Left lobe of liver (tissue), 2 donors: ENCODE measurements around the gene KRT35. TPM values are rescaled to one million over a fixed set of nuclear protein-coding genes. Genes with fewer than 3 reads are reported as not detected.

ENCODE experiments used
- ATAC-seq: fragments of 200-7000 bp; cut with Tn5 transposase; one replicate; pipeline ENCODE4 v1.9.1; 2020; ENCODE audit warnings: mild to moderate bottlenecking, moderate library complexity
- DNase-seq: peaks from one replicate; pipeline ENCODE4 v3.0.0-alpha.2; 2020; ENCODE audit warnings: low spot score
- total RNA-seq: library from RNA; stranded (reverse); gene quantifications from one replicate; pipeline ENCODE4 v1.2.1, GENCODE V29; 2021
- donor health status: DM: no; HTN: no; CAD: no; lungs with moderate emphysema.
- donor health status: DM: no; HTN: yes; CAD: no.

KRT35 gene
- total RNA-seq, 1 donor from 2014 or later: not detected

DNA sequence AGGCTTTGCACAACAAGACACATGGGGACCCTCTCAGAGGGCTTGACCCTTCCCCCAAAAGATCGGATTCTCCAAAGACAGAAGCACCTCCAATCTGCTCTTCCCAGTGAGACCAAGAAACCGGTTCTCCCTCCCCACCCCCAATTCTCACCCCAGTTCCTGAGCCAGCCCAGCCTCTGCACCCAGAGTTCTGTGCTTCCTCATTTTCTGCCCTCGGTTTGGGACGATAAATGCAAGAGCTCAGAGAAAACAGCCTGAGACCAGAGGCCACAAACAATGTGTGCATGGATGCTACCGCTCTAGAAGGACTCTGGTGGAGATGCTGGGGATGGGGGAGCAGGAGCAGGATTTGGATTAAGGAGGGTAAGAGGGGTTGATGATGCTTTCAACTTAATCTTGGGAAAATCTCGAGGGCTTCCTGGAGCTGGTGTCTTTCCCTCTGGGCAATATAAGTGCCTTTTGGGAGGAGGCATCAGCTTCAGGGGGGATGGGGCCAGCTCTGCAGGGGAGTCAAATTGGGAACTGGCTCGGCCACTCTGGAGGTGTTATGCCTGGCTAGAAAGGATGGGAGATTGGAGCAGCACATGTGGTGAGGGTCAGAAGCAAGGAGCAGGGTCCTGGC, 31.7 kb upstream of the KRT35 start:
- ATAC-seq (no peak), DNase-seq (no peak)

DNA sequence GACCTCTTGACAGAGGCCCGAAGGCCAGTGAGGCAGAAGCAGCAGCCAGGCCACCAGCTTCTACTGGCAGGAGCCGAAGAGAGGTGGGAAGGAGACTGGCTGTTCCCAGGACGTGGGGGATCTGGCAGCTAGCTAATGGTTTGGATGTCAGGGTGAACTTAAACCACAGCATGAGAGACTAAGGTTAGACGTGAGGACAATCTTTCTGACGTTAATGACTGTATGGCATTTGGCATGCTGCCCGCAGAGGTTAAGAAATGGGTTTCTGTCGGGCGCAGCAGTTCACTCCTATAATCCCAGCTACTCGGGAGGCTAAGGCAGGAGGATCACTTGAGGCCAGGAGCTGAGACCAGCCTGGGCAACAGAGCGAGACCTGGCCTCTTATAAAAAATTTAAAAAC, 30.8 kb upstream of the KRT35 start:
- DNase-seq: no peak
- ATAC-seq: no peak

DNA sequence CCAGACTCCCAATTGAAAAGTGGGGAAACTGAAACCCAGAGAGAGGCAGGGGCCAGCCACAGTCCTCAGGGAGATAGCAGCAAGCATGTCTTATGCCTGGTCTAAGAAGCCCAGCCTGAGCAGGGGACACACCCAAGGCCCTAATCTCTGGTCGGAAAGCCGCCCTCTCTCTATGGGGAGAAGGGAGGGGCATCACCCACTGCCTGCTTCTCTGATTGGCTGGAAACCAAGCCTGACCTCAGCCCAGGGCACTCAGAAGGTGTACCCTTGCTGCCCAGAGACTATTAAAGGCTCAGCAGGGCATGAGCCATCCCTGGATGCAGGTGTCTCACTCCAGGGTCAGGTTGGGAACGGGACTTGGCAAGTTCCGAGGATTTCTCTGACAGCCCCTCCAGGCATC, 30.2 kb upstream of the KRT35 start:
- ATAC-seq: no peak
- DNase-seq: no peak

DNA sequence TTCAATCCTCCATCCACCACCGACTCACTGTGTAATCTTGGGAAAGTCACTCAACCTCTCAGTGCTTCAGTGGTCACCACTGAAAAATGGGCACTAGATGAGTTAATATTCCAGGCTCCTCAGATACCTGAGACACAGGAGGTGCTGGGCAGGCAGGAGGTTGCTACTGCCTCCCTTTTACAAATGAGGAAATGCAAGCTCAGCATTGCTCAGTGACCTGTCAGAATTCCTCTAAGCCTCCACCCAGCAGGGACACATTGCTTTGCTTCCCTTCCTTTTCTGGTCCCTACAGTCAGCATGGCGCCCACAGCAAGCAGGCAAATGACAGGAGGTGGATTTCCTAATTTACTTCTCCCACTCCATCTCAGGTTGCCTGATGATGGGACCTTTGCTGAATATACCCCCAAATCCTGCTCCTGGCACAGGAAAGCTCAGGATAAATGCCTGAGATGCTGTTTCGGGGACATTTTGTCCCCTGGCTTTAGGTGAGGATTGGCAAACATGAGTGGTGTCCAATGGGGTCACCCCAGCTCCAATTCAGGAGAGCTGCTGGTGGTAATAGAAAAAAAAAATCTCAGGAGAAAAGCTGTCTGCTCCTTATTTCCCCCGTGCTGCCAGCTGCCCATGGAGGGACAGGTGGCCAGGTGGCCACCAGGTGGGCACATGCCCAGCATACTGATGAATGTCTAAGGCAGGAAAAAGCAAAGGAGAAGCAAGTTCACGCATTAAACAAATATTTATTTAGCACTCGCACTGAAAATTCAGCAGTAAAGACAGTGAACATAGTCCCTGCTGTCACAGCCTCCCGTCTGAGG, 29.5 kb upstream of the KRT35 start:
- DNase-seq (no peak), ATAC-seq (no peak)

DNA sequence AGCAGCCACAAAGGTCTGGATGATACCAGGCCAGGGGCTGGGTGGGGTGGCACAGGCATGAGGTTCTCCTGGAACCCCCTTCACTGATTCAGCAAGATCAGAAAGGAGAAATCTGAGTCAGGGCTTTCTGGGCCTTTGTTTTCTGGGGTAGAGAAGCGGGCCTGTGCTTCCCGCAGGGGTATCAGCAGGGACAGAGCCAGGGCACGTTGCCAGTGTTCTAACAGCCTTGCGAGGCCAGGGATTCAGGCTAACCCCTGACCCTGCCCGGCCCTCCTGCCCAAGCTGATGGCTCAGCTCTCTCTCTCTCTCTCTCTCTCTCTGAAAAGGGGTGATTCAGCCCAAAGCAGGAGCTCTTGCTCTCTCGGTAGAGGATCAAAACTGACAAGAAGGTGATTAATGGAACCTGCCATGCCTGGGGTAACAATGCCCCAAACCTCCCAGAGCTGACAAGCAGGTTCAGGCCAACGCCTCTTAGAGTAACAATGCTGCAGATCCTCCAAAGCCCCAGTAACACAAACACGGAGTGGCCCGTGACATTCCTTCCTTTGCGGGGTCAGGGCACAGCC, 26.4 kb upstream of the KRT35 start:
- ATAC-seq (peak; percentile 30), DNase-seq (no peak)

DNA sequence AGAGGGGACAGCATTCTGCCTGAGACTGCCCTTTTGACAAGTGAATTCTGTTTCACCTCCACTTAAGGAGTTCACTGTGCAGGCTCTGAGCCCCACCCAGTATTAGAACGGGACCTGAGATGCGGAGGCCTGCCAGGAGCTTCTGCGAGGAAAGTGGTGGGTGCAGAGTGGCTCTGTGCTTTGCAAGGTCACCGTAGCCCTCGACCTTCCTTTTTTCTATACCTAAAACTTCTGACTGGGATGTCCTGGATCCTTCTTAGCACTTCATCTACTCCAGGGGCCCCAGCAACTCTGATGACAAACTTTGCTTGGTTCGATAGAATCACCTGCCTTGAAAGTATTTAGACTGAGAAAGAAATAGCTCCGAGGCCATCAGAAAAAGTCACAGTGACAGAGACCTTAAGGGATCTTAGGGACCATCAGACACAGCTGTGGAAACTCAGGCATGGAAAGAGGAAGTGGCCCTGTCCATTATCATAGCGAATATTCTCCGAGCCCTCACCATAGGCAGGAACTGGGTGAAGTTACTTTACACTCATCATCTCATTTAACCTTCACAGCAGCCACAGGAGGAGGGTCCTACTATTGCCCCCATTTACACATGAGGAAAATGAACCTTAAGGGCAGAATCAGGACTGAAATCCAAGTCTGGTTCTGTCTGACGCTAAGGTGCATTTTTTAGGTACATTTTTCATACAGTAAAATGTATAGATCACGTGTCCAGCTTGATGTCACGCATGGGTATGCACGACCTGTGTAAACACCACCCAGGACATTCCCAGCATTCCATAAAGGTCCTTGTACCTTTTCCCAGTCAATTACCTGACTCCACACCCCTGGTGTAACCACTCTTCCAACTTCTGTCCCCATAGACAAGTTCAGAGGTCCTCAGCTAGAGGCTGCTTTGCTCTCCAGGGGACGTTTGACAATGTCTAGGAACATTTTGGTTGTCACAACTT, 25.1 kb upstream of the KRT35 start:
- ATAC-seq: no peak

DNA sequence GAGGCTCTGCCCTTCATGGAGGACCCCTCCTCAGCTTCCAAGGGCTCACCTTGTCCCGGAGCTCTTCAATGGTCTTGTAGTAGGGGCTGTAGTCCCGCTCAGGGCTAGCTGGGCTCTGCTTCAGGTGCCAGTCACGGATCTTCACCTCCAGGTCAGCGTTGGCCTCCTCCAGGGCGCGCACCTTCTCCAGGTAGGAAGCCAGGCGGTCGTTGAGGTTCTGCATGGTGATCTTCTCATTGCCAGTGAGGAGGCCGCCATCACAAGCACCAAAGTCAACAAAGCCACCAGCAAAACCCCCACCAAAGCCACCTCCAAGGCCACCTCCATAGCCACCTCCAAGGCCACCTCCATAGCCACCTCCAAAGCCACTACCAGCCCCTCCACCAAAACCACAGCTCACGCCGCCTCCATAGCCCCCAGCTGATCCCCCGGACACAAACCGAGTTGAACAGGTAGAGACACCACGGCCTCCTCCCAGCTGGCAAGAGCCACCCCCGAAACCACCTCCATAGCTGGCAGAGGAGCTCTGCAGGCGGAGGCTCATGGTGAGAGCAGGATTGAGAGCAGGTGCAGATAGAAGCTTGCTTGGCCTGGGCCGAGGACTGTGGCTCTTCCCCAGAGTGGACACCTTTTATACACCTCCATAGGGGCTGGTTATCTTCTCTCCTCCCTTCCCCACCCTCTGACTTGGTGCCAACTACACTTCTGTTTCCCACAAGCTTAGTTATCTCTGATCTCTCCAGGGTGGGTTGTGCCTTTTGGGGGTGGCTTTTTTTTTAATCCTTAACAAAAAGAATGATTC, 24.3 kb upstream of the KRT35 start, which contains the start of gene KRT13:
TSS of gene KRT13 (minus strand) at position 606 of the 802 bp plus-strand sequence. CDS start at position 544, 62 bp downstream.
- no peak for DNase-seq
- ATAC-seq: no peak

More for the DNA sequence above, 25.1 kb upstream of the KRT35 start:
- DNase-seq: no peak

DNA sequence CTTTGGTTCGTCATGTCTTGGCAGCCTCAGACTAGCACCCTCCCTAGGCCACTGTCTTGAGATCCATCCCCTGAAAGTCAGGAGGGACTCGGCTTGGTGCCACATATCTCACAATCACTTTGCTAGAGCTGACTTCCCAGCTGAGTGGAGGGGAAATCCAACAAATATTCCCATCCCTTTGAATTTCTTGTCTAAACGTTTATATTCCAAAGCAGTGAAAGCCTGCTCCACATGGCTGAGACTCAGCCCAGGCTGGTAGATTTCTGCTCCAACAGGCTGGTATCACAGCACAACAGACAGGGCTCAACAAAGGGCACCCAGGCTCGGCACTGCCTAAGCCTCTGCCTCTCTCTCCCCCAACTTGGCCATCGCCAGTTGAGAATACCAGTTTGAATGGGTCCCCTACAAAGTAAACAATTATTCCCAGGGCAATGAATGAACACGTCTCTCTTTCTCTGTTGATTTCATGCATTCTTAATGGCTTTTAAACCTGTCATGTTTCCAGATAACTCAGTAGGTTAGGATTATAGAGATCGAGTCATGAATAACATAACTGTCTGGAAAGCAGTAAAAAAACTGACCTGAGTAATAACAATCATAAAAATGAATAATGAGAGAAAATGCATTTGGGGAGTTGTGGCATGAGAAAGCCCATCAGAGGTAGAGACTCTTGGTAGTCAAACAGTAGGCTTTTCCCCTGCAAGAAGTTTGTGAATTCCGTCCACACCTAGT, 23.5 kb upstream of the KRT35 start:
- no peak for ATAC-seq

DNA sequence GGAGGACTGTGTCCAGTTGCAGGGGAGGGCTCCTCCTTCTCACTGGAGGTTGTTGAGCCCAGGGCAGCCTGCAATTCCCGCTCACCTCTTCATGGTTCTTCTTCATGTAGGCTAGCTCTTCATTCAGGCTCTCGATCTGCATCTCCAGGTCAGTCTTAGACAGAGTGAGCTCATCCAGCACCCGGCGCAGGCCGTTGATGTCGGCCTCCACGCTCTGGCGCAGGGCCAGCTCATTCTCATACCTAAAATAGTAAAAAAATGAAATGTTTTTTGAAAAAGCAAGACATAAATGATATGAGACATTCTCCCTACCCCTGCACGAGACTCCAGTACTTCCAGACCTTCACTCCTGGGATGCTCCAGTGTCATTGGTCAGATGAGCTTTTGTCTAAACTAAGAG, 22.3 kb upstream of the KRT35 start:
- ATAC-seq (no peak), DNase-seq (no peak)

More for the DNA sequence above, 23.5 kb upstream of the KRT35 start:
- DNase-seq: no peak

DNA sequence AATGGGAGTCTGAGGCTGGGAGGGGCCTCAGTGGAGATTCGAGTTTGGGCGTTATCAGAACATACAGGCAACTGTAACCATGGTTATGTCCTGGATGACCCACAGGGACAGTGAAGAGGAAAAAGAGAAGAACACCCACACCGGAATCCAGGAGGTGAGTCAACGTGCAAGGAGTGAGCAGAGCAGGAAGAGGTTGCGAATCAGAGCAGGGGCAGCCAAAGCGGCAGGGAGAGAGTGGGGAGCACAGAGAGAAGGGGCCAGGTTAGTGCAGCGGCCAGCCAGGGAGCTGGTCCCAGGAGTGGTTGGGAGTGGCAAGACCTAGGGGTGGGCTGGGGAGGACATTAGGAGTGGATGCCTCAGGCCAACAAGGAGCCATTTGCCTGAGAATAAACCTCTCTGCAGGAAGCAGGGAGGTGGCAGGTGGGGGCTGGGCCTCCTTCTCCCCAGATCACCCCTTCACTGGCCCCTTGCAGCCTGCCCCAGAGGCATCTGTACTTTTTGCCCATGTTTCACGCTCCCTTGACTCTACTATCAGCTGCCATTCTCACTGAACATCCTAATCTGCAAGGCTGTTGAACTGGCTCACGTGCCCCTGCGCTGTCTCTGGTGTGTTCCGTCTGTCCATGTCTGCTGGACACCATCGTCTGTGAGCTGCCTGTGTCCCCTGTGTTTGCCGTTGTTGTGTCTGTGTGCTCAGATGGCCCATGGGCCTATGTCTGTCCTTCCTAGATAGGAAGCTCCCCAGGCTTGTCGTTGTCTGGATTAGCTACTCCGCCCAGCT, 19.4 kb upstream of the KRT35 start:
- DNase-seq (no peak), ATAC-seq (no peak)

DNA sequence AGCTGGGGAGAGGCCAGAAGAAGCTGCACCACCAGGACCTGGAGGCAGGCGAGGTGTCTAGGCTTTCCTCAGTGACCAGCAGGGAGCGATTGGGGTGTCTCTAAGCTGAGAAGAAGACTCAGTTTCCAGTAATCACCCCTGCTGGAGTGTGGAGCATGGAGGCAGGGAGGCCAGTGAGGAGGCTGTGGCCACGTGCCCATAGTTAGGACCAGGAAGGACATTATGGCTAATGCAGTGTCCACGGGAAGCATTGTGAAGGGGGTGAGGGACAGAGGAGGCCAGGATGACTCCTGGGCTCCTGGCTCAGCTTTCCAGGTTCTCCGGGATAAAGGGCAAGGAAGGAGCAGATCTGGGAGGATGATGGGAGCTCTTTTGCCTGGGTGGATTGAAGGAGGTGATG, 18.8 kb upstream of the KRT35 start:
- DNase-seq (no peak), ATAC-seq (no peak)

DNA sequence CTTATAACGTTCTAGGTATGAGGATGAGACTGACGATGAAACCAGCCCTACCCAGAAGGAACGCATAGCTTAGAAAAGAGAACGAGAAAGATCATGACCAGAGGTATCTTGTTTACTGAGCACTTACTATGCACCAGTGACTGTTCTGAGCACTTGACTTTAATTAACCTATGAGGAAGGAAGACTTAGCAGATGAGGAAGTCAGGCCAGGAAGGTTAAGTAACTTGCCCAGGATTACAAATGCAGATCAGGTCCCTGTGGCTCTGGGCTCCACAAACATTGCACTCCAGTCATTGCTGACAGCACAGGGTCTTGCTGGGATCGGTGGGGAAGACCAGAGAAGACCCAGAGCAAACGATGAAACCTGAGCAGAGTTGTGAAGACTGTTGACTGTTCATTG, 17.3 kb upstream of the KRT35 start:
- DNase-seq: no peak
- ATAC-seq: peak; percentile 34

DNA sequence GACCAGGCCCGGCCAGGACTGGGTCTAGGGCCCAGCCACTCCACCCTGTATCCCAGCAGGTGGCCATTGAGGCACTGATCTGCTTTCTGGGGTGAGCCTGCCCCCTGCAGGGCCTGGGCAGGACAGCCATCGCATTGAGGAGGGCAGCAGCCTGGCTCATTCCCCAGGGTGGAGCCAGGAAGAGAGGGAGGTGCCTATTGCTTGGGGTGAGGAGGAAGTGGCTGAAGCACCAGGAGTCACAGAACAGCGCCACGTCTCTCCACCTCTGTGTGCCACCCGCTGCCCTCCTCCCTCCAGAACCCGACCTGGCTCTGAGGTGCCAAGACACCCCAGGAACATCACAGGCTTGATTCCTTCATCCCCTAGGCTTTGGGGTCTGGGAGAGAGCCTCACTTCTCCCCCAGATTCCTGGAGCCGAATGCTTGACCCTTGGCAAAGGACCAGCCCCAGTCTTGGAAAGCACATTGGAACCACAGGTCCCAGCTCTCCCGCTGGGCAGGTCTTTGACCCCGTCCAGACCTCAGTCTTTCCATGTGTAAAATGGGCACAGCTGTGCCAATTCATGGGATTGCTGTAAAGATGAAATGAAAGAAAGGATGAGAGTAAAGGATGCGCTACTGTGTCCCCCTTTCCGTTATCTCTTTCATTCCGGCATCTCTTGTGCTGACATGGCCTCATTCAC, 16.0 kb upstream of the KRT35 start:
- DNase-seq: peak; percentile 55
- ATAC-seq: peak; percentile 76

DNA sequence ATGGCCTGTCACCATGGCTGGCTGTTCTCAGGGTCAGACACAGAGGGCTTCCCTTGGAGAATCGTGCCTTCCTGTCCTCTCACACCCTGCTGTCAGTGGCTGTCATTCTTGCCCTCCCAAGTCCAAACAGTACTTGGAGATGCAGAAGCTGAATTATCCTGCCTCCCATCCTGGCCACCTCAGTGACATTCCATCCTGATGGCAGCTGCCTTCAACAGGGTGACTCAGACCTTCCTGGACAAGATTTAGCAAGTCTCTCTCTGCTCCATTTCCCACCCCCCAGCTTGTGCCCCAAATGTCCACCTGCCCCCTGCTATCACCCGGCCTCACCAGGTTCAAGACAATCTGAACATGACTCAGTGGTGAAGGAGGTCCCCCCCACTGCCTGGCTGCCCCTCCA, 13.6 kb upstream of the KRT35 start:
- no peak for DNase-seq
- no peak for ATAC-seq

DNA sequence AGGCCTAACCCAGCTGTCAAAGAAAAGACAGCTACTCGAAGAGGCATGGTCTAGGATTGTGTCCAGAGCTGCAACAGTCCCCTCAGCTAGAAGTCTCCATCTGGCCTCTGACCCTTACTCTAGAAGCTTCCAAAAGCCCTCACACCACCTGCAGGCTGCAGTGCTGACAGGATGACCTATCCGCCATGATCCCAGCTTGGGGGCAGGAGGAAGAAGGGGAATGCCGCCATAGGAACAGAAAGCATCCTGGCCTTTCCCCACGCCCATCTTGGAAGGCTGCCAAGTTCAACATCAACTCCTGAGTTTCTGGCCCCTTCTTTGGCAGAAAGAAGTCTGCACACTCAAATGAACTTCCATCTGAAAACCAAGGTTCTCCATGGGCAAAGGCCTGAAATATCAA, 11.8 kb upstream of the KRT35 start:
- ATAC-seq: no peak
- no peak for DNase-seq

DNA sequence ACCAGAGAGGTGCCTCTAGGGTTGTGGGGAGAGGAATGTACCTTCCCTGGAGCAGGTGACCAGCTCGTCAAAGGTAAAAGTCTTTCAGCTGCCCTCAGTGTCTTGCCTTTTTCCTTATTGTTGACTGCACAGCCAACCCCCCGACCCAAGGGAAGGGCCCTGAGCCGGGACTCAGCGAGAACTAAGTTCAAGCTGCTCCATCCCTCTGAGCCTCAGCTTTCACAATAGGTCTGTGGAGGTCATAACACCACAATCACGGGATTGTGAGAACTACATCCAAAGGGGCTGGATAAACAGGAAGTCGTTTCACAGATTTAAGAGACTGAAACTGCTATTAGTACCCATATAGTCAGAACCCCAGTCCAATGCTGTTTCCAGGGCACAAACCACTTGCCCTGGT, 11.4 kb upstream of the KRT35 start:
- DNase-seq (no peak), ATAC-seq (peak; percentile 32)

DNA sequence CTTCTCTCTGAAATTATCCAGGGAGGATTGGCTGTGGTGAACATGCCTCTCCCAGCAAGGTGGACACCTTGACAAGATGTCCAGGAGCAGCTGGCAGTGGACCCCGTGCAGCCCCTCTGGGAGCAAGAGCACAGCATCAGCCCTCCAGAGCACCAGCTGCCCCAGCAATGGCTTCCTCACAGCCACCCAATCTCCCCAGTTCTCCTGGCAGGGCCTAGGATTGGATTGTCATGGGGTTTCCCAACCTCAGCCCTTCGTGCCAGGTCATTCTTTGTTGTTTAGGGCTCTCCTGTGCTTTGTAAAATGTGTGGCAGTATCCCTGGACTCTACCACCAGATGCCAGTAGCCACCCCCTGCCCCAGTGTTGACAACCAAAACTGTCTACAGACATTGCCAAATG, 10.5 kb upstream of the KRT35 start:
- ATAC-seq: no peak
- no peak for DNase-seq
